Muscle of arm (tissue), 12 donors: Measurements from ENCODE around the gene MYPN. TPM values are rescaled to one million over a fixed set of nuclear protein-coding genes. Genes with fewer than 3 reads are reported as not detected.
"Not testable (repeated sequence)": the region's sequence is repeated elsewhere in the genome, so short reads cannot be mapped to it uniquely, and the experiment has no call there.

Experiments
- DNase-seq: peaks from one replicate; pipeline ENCODE4 v3.0.0-alpha.2; 2013
- polyA plus RNA-seq, 12 donors: library from polyadenylated mRNA; unstranded; fragments of 120-200 nt; gene quantifications; one replicate each; pipeline ENCODE4 v1.2.1, GENCODE V29; 2013; ENCODE audit not compliant: insufficient read length in 12 of 12

Gene MYPN
- polyA plus RNA-seq, 12 donors: 29.1 to 122 (median 89.3) TPM; not detected in 1

DNA sequence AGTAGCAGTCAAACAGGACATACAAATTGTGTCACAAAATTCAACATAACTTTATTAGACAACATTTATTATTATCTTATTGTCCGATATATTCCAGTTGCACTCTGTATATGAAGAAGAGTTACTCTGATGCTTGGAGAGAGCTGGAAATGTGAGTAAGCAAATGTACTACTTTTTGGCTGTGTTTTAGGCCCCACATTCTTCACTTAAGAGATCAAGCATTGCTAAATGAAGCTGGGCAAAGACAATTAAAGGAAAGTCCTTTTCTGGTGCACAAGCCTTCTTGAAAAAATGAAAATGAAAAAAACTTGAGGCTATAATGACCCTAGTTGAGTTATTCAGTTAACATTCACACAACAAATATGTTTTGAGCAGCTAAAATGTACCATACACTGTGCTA, 26.1 kb downstream of the MYPN start:
- no peak for DNase-seq

DNA sequence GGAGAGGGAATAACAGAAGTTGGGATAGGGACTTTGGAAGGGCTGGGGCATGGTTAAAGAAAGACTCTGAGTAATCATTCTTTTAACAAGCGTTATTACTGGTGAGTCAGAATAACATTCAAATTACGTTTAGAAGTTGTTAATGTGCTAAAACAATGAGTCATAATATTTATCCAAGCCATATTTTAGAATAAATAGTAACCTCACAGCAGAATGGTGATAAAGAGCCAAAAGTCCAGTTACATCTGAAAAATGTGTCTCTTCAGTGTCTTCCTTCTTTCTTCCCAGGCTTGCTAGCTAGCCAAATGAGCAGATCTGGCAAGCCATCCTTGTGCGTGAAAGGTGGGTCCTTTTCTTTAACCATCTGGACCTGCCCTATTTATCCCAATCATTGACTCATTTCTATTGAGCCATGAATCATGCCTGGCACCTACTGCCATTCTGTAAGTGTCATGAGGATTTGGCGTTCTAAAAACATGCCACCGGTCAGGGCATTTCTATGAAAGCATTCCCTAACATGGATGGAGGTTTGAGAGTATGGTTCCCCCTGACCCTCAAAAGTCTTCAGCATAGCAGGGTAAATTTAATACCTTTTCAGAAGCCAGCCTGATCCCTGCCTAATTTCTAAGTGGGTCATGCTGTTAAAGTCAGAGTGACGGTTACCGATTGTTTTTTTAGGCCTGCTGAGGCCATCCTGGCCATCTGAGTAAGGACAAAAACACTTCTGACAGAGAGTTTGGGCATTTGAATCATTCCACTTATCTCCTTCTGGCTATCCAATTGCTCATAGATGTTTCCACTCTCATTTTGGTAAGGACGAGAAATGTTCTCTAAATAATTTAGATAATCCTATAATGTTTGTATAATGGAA, 26.9 kb downstream of the MYPN start:
- no peak for DNase-seq

DNA sequence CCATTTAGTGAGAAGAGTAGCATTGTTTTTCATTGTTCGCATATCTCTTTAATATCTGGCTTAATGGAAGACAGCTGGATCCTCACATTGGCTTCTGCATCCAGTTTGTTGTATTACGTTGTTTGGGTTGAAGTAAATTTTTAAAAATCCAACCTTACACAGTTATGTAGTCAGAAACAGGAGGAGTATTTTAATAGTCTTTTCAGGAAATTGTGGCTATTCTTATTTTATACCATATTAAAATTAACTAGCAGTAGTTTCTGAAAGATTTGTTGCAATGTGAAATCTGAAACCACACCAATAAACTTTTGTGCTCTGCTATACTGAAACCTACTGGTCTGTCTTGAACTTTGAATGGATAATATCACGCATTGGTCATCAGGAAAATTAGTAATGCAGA, 27.9 kb downstream of the MYPN start:
- DNase-seq: no peak

DNA sequence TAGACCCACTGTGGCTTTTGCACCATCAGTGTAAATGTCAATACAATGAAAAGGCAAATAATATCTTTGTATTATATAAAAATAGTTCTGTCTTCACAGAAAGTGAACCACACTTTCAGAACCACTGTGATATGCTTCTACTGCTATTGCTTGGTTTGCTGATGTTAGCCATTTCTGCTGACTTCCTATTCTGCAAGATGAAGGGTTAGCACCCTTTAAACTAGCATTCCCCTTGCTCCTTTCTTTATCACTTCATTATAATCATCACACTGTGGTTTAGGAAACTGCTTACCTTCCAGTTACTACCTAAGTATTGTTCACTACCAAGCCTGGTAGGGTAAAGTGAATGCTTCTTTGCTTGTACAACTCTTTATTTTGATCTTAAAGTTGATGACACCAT, 29.2 kb downstream of the MYPN start:
- DNase-seq: no peak

DNA sequence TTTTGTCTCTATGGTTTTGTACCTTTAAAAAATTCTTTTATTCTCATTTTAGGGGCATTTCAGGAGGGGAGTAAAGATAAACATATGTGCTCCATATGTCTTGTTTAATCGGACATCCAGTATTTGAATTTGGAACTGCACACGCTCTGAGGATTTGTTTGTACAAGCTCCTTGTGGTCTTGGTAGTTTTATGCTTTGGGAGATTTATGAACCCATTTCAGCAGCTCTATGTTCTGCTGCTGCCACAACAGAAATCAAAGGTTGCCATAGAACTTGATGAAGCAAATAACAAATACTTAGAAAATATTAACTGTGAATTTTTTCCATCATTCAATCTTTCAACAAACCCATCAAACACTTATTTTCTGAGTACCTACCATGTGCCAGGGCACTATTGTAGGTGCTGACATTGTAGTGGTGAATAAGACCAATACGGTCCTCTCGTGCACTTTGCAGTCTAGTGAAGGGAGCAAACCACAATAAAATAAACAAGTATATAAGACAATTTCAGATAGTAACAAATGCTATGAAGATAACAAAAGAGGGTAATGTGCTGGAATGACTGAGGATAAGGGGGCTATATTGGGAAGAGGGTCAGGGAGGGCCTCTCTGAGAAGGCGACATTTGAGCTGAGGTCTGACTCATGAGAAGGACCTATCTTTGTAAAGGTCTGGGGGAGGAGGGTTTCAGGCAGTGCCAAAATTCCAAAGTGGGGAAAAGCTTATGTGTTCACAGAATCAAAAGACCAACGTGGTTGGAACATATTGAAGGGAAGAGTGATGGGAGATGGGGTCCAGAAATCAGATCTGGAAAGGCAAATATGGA, 30.4 kb downstream of the MYPN start:
- DNase-seq: no peak

DNA sequence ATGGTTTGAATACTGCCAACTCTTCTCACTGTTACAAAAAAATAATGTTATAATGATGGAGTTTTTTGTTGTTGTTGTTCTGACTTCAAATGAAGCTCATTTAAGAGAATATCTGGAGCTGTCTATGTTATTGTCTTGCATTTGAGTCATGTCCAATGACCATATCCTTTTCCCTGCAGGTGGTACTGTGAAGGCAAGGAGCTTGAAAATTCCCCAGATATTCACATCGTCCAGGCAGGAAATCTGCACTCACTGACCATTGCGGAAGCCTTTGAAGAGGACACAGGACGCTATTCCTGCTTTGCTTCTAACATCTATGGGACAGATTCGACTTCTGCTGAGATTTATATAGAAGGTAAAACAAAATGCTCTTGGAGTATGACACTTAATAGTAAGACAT, 33.5 kb downstream of the MYPN start:
- no peak for DNase-seq

DNA sequence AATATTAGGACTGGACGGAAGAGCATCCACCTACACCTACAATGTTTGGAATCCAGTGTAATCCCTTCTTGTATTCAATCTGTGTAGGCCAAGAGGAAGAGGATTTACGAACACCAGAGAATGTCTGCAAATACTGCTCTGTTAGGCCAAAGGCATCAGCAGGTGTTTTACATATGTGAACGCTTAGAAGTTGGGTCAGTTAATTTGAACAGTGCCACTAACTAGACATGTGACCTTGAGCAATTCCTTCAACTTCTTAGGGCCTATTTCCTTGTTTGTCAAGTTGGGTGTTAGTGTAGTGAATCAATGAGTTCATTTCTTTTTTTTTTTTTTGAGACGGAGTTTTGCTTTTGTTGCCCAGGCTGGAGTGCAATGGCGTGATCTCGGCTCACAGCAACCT, 35.4 kb downstream of the MYPN start:
- no peak for DNase-seq

DNA sequence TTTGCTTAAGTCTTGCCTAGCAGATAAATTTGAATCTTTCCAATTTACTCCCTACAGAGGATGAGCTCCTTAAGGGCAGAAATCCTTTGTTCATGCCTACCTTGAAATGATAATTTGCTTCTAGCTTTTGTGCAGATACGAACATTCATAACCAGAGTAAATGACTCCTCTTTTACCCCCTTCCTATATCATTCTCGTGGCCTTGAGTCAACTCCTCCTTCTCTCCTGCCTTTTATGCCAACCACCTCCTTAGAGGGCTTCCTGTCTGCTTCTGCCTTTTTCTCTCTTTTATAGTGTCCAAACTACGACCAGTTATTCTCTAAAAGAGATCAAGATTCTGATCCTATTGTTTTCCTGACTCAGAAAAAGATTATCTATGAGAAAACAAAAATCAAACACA, 36.4 kb downstream of the MYPN start:
- no peak for DNase-seq

DNA sequence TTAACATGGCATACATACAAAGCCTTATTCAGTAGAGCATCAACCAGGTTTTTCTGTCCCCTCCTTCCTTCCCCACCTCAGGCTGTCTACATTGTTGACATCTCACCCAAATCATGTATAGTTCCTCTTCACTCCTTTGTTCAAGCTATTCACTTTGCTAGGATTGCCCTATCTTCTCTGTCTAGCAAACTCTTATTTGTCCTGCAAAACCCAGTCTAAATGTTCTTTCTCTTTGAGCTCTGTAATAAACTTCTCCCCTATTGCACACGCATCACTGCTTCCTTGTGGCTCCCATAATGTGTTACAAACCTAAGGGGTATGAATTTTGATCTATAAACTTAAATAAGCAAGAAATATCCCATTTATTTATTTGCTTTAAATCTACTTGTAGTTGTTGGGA, 36.8 kb downstream of the MYPN start:
- DNase-seq: no peak

DNA sequence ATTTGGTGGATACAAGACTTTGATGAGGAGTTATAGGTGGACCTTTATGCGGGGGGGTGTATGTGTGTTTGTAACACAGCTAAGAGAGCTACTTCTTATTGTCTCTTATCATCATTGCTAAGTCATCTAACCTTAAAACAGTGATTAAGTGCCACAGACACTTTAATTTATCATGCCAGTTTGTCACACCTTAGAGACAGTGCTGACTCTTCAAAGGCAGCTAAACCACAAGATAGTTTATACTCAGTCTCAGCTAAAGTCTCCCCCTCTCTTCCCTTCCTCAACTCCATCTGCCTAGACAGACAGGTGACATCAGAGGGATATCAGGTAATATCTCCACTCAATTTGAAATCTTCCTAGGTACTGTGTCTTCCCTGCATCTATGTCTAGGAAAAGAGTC, 42.2 kb downstream of the MYPN start:
- no peak for DNase-seq

DNA sequence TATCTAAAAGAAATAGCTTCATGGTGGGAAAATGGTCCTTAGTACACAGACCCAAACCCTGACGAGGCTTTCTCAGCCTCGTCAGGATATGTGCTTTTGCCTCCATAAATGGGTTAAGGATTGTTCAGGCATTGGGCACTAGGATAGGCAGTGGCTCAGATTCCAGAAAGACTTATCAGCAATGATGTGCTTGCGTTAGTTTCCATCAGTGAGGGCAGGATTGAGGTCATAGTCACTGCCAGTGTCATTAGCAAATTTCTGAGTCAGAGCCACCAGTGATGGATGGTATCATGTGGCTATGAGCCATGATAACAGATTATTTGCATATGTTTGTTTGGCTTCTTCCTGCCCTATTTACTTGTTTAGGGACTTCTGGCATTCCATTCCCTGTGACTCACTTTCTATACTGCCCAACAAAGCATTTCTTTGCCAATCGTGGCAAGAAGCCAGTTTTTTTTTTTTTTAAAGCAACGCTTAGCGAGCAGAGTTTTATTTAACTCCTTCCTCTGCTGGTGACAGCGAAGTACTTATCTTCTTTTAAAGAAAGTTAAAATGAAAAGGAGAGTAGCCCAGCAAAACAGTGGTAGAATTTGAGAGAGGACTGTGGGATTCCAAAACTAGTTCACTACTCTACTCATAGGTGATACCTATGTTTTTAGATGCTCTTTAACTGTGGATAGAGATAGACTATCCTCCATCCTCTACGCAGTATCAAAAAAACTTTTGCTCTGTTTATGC, 44.4 kb downstream of the MYPN start:
- peak; percentile 60 for DNase-seq

DNA sequence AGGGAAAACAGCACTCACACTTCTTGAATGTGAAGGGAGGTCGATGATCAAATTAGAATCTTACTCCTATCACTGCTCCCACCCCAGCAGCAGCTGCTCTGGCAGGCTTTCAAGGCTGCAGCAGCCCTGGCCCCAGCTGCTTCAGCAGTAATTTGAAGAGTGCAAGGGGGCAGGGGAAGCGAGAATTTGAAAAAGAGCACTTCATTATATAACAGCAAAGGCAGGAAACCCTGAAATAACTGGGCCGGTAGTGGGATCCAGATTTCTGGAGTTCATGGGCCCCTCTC, 44.9 kb downstream of the MYPN start:
- peak; percentile 83 for DNase-seq

DNA sequence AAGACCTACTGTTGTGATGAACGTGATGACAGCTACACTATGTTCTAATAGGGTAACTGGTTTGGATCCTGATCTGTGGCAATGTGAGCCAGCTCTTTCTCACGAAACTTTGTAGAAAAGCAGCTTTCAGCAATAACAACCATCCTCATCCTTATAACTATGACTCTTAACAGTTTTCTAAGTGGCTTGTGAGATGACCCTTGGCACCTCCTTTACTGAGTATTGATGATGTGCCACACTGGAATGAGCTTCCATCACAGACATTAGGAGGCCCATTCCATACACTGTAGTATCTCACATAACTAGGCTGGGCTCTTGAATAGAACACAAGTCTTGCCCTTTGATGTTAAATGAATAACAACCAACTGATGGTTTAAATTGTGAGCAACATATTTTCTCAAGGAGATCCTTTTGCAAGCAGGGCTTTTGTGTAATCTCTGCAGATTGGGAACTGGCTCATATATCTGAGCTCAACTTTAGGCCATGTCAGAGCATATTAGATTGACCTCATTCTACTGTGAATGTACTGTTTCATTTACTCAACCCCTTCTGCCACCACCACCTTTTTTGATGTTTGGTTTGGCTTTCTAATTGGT, 46.4 kb downstream of the MYPN start:
- DNase-seq: no peak

DNA sequence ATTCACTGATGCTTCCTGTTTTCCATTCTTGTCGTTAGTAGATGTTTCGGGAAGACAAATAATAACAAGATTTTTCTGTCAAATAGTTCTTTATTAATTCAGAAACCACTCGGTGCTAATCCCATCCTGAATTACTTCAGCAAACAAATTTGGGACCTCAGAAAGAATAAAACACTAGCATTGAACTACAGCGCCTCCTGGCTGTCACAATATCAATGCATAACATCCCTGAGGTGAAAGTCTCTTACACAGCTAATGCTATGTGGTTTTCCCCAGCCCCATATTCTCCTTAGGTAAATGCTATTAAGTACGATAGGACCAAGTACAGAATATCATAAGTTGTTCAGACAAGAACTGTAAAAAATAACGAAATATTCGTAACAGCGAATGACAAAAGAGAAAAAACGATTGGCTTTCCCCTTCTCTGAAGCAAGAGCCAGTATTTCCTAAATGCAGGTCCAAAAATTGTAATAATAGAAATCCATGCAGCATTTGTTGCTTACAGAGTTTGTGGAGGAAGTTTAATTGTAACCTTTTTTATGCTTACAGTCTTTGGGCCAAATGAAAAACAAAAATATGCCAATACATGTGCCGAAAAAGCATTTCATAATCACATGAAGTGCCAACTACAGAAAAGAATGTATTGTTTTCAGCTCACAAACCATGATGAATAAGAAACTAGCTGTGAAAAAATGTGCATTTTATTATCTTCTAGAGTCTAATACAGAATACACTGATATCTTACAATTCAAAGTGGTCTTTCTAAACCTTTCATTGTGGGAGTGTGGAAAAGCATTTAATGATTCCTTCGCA, 47.3 kb downstream of the MYPN start:
- peak; percentile 77 for DNase-seq

DNA sequence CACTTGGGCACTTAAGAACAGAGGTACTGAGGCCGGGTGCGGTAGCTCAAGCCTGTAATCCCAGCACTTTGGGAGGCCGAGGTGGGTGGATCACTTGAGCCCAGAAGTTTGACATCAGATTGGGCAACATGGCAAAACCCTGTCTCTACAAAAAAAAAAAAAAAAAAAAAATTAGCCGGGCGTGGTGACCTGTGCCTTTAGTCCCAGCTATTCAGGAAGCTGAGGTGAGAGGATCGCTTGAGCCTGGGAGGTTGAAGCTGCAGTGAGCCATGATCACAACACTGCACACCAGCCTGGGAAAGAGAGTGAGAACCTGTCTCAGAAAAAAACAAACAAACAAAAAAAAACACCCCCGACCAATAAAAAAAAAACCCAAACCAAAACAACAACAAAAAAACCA, 48.2 kb downstream of the MYPN start:
- DNase-seq: not testable (repeated sequence)

DNA sequence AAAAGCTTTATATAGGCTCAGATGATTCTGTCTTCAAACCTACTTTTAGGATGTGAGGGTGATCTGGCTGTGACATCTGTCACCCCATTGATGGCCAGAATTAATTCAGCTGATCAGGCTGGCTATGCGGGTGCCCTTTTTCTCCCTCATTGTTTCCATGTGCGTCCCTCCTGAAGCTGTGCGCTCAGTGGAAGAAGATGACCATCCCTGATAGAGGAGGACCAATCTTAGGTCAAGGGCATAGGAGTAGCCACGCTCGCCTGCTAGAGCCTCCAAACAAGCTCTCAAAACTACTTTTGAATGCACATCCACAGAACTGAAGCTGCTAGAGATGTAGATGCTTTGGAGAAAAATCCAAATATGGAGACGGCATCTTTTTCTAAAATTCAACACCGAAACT, 48.7 kb downstream of the MYPN start:
- DNase-seq: no peak

DNA sequence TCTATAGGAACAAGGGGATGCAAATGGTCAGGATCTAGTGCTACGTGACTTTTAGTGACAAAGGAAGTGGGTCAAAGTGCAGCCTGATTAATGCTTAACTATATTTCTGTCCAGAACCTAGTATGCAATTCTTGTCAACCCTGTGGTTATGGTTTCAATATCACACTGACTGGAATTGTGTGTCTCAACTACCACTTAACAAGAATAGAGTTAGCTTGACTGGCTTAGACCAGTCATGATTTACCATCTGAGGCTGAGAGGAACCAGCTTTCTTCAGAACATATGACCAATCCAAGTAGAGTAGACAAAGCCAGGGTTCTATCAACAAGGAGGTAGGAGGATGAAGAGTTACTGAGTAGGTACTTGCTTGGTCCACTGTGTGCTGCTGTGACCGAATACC, 54.4 kb downstream of the MYPN start:
- no peak for DNase-seq

DNA sequence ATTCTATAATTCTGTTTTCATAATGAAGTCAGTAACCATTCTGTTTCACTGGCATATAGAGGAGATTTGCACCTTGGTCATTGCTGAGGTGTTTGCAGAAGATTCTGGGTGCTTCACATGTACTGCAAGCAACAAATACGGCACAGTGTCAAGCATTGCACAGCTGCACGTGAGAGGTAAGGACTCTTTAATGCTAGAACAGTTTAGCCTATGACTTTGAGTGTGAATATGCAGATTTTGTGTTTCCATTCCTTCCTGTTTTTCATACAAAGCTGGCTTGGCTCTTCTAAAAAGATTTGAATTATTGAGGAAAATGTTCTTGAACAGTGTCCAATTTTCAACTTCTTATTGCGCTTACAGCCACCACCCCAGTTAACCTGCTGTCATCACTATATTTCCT, 56.4 kb downstream of the MYPN start:
- DNase-seq: no peak

DNA sequence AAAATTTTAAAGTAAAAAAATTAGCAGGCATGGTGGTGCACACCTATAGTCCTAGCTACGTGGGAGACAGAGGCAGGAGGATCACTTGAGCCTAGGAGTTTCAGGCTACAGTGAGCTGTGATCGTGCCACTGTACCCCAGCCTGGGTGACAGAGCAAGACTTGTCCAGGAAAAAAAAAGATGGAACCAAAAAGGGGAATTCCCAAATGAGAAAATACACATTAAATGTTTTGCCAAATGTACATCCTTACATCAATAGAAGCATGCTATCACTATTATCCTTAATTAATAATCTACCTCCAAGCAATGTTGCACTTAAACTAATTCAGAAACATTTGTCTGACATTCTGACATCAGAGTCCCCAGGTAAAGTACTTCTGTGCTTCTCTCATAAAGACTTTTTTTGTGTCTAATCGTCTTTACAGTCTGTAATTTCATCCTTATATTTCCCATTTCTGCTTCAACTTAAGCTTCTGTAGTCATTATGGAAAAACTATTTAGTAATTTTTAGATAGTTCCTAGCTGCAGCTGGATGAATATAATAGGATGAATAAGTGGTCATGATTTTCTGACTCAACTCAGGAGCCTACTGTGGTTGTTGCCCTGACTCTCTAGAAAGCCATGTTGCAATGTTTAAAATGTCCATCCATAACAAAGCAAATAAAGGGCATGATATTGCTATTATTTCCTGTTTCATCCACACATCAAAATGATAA, 57.7 kb downstream of the MYPN start:
- DNase-seq: no peak

DNA sequence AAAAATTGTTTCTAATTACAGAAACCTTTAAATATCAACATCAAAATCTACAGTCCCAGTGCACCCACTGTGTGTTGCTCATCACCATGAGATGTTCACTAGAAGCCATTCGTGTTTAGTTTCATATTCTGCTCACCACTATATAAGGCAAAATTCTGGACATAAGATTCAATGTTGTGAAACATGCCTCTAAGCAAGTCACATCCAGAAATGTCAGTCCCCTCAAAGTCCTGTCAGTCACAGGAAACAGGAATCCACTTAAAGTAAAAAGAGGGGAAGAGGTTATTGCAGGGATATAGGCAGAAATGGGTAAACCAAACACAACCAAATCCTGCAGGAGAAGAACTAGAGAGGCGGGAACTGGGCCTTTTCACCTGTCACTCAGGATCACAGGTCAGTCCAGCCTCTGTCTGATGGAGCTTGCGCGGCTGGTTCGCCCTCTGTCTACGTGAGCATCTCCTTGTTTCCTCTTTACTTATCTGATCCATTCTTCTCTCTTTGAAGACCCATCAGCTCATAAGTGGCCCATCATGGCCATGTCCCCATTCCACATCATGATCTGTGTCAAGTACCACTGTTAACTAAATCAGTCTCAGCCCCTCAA, 58.4 kb downstream of the MYPN start:
- no peak for DNase-seq
